Measurements from ENCODE around the gene SLMAP.
"Not testable (repeated sequence)": the region's sequence is repeated elsewhere in the genome, so short reads cannot be mapped to it uniquely, and the experiment has no call there.

SLMAP gene

GRCh38 chr3:57837686-57838085 is 81.6 kb downstream of the SLMAP start:
- DNase-seq, result no peak

GRCh38 chr3:57838627-57839026 is 82.5 kb downstream of the SLMAP start:
- DNase-seq, result no peak

GRCh38 chr3:57840473-57840872 is 84.4 kb downstream of the SLMAP start:
- DNase-seq, result no peak

- no peak for DNase-seq
Measured at GRCh38 chr3:57841818-57842217, 85.7 kb downstream of the SLMAP start.

GRCh38 chr3:57848177-57848738 is 92.1 kb downstream of the SLMAP start:
- DNase-seq, result no peak

GRCh38 chr3:57851304-57851703 is 95.2 kb downstream of the SLMAP start:
- no peak for DNase-seq

- DNase-seq, result no peak
Measured at GRCh38 chr3:57852896-57853295, 96.8 kb downstream of the SLMAP start.

GRCh38 chr3:57855281-57855680 is 99.2 kb downstream of the SLMAP start:
- DNase-seq, result no peak

- no peak for DNase-seq
Measured at GRCh38 chr3:57855943-57856342, 99.8 kb downstream of the SLMAP start.

- DNase-seq, result no peak
Measured at GRCh38 chr3:57856675-57857074, 100.6 kb downstream of the SLMAP start.

GRCh38 chr3:57862894-57863293 is 106.8 kb downstream of the SLMAP start:
- no peak for DNase-seq

- DNase-seq, result no peak
Measured at GRCh38 chr3:57863380-57863779, 107.3 kb downstream of the SLMAP start.

- DNase-seq, result no peak
Measured at GRCh38 chr3:57864853-57865252, 108.7 kb downstream of the SLMAP start.

GRCh38 chr3:57869110-57869509 is 113.0 kb downstream of the SLMAP start:
- not testable (repeated sequence) for DNase-seq

GRCh38 chr3:57872606-57873005 is 116.5 kb downstream of the SLMAP start:
- no peak for DNase-seq

GRCh38 chr3:57876632-57877031 is 120.5 kb downstream of the SLMAP start:
- no peak for DNase-seq

GRCh38 chr3:57877116-57877515 is 121.0 kb downstream of the SLMAP start:
- no peak for DNase-seq

GRCh38 chr3:57884436-57884835 is 128.3 kb downstream of the SLMAP start:
- DNase-seq, result not testable (repeated sequence)

- no peak for DNase-seq
Measured at GRCh38 chr3:57889807-57890206, 133.7 kb downstream of the SLMAP start.

- DNase-seq, result no peak
Measured at GRCh38 chr3:57890874-57891273, 134.8 kb downstream of the SLMAP start.

GRCh38 chr3:57892423-57892822 is 136.3 kb downstream of the SLMAP start:
- DNase-seq, result no peak

GRCh38 chr3:57893156-57893555 is 137.0 kb downstream of the SLMAP start:
- DNase-seq, result no peak

- DNase-seq, result no peak
Measured at GRCh38 chr3:57893668-57894067, 137.6 kb downstream of the SLMAP start.

GRCh38 chr3:57896031-57896430 is 139.9 kb downstream of the SLMAP start:
- DNase-seq, result peak; percentile 45

GRCh38 chr3:57896691-57897090 is 140.6 kb downstream of the SLMAP start:
- no peak for DNase-seq

GRCh38 chr3:57900786-57901185 is 144.7 kb downstream of the SLMAP start:
- no peak for DNase-seq

Data from right forelimb (tissue), 1 donor.